Measurements from ENCODE around the gene F2. TPM values are rescaled to one million over a fixed set of nuclear protein-coding genes. Genes with fewer than 3 reads are reported as not detected.
A peak's percentile ranks its signal among the peaks of the same experiment; 100 is the strongest.
"Not testable (repeated sequence)": the region's sequence is repeated elsewhere in the genome, so short reads cannot be mapped to it uniquely, and the experiment has no call there.

The F2 gene
- 1 to 10 TPM in 1 of 2 donors, not detected in 1; 1.8 TPM for total RNA-seq

- TF ChIP-seq CTCF (IDR thresholded peaks at IDR 0.05) (no peak), POLR2A (IDR thresholded peaks at IDR 0.05) (no peak), POLR2AphosphoS5 (IDR thresholded peaks at IDR 0.05) (no peak)
- Histone ChIP-seq H3K4me3 (no peak within 1 kb of the TSS), H3K4me1 (replicated peaks) (no peaks in the 10 kb centered on the region), H3K9me3 (no peaks in the 10 kb centered on the region), H3K27me3 (replicated peaks; ENCODE audit: insufficient read depth) (no peaks in the 10 kb centered on the region), H3K27ac (no peak within 1 kb of the TSS), H3K36me3 (no peaks in the 10 kb centered on the region)
- intact Hi-C loops (cut with DNase I), result no loop called here
- no peak for DNase-seq (ENCODE audit: low spot score)
- 85% methylated on average over 7 of the region's 7 CpGs for WGBS
Measured at GRCh38 chr11:46719048-46719542, at the start of gene F2. Gene F2 (plus strand): TSS chr11:46719213. CDS start chr11:46719236, 23 bp downstream.

- no peak overlapping the region for H3K27ac ChIP-seq
- H3K4me1 ChIP-seq (replicated peaks), result peaks cover 1% of the 10 kb centered on the region
- peaks cover 4 to 12% of the 10 kb centered on the region in 2 donors for H3K36me3 ChIP-seq
- TF ChIP-seq POLR2AphosphoS5 (IDR thresholded peaks at IDR 0.05) (no peak), CTCF (IDR thresholded peaks at IDR 0.05) (peak in 2 of 4 experiments; percentile 9 to 32)
- H3K4me3 ChIP-seq, result no peak overlapping the region
- H3K27me3 ChIP-seq (replicated peaks; ENCODE audit: insufficient read depth), result no peaks in the 10 kb centered on the region
- H3K9me3 ChIP-seq, result no peaks in the 10 kb centered on the region
- WGBS, result 65% methylated on average over 3 of the region's 3 CpGs
- DNase-seq (ENCODE audit: low spot score), result no peak
- intact Hi-C loops (cut with DNase I), result no loop called here
Measured at GRCh38 chr11:46669711-46670139, 49.3 kb upstream of the F2 start.

- H3K4me3 ChIP-seq; intact Hi-C loops (cut with DNase I); H3K9me3 ChIP-seq; H3K27me3 ChIP-seq (replicated peaks; ENCODE audit: insufficient read depth); H3K4me1 ChIP-seq (replicated peaks); DNase-seq (ENCODE audit: low spot score); H3K27ac ChIP-seq: not testable (repeated sequence)
- peaks cover 4 to 12% of the 10 kb centered on the region in 2 donors for H3K36me3 ChIP-seq
- 90% methylated on average over 3 of the region's 3 CpGs for WGBS
Measured at GRCh38 chr11:46670521-46670920, 48.5 kb upstream of the F2 start.

- Histone ChIP-seq H3K27me3 (replicated peaks; ENCODE audit: insufficient read depth) (no peaks in the 10 kb centered on the region), H3K4me3 (no peak overlapping the region), H3K4me1 (replicated peaks) (peaks cover 11% of the 10 kb centered on the region), H3K27ac (no peak overlapping the region), H3K9me3 (no peaks in the 10 kb centered on the region), H3K36me3 (peaks cover 4 to 12% of the 10 kb centered on the region in 2 donors)
- intact Hi-C loops (cut with DNase I), result no loop called here
- 91% methylated on average over 10 of the region's 10 CpGs for WGBS
- no peak for DNase-seq (ENCODE audit: low spot score)
- TF ChIP-seq POLR2AphosphoS5 (IDR thresholded peaks at IDR 0.05) (no peak), CTCF (IDR thresholded peaks at IDR 0.05) (no peak), POLR2A (IDR thresholded peaks at IDR 0.05) (no peak)
Measured at GRCh38 chr11:46671958-46672315, 47.1 kb upstream of the F2 start.

GRCh38 chr11:46672381-46672839 lies 46.6 kb upstream of the F2 start:
- peaks cover 11% of the 10 kb centered on the region for H3K4me1 ChIP-seq (replicated peaks)

More at GRCh38 chr11:46672381-46672839, 46.6 kb upstream of the F2 start:
- Histone ChIP-seq H3K36me3 (peaks cover 4 to 12% of the 10 kb centered on the region in 2 donors), H3K9me3 (no peaks in the 10 kb centered on the region), H3K27me3 (replicated peaks; ENCODE audit: insufficient read depth) (no peaks in the 10 kb centered on the region), H3K4me3 (no peak overlapping the region), H3K27ac (no peak overlapping the region)
- TF ChIP-seq POLR2A (IDR thresholded peaks at IDR 0.05), result no peak
- TF ChIP-seq POLR2AphosphoS5 (IDR thresholded peaks at IDR 0.05), result no peak
- TF ChIP-seq CTCF (IDR thresholded peaks at IDR 0.05), result no peak
- WGBS, result 61% methylated on average over 7 of the region's 7 CpGs
- intact Hi-C loops (cut with DNase I), result no loop called here
- no peak for DNase-seq (ENCODE audit: low spot score)

Data from prostate gland (tissue), 2 donors.